Measurements from ENCODE around the gene RAB36.

The RAB36 gene

GRCh38 chr22:23152238-23153114 is 7.2 kb downstream of the RAB36 start:
- H3K4me3 ChIP-seq (ENCODE audit: insufficient read length, low read depth): no peak overlapping the region

GRCh38 chr22:23153994-23154393 is 8.7 kb downstream of the RAB36 start:
- Histone ChIP-seq H3K9ac (ENCODE audit: insufficient read length, low read depth) (no peak overlapping the region), H3K36me3 (ENCODE audit: insufficient read depth, insufficient read length, low read length) (no peaks in the 10 kb centered on the region), H3K9me3 (ENCODE audit: insufficient read depth, low read length) (no peaks in the 10 kb centered on the region), H3K4me3 (ENCODE audit: insufficient read length, low read depth) (no peak overlapping the region), H3K27me3 (ENCODE audit: insufficient read depth, insufficient read length) (no peaks in the 10 kb centered on the region), H3K4me1 (ENCODE audit: insufficient read depth, insufficient read length) (peaks cover 17% of the 10 kb centered on the region)
- TF ChIP-seq YY1 (IDR thresholded peaks at IDR 0.05; ENCODE audit: insufficient read depth, insufficient read length) (no peak), SUZ12 (IDR thresholded peaks at IDR 0.05; ENCODE audit: extremely low read depth, insufficient read depth, insufficient read length) (no peak), ZNF274 (IDR thresholded peaks at IDR 0.05; ENCODE audit: low read depth, low read length) (no peak)
- DNase-seq (ENCODE audit: low read depth, low spot score): no peak

More at GRCh38 chr22:23152238-23153114, 7.2 kb downstream of the RAB36 start:
- Histone ChIP-seq H3K36me3 (ENCODE audit: insufficient read depth, insufficient read length, low read length) (no peaks in the 10 kb centered on the region), H3K9ac (ENCODE audit: insufficient read length, low read depth) (no peak overlapping the region), H3K27me3 (ENCODE audit: insufficient read depth, insufficient read length) (peaks cover 11% of the 10 kb centered on the region), H3K9me3 (ENCODE audit: insufficient read depth, low read length) (no peaks in the 10 kb centered on the region), H3K4me1 (ENCODE audit: insufficient read depth, insufficient read length) (peaks cover 9% of the 10 kb centered on the region)
- no peak for DNase-seq (ENCODE audit: low read depth, low spot score)
- TF ChIP-seq ZNF274 (IDR thresholded peaks at IDR 0.05; ENCODE audit: low read depth, low read length) (no peak), SUZ12 (IDR thresholded peaks at IDR 0.05; ENCODE audit: extremely low read depth, insufficient read depth, insufficient read length) (no peak), YY1 (IDR thresholded peaks at IDR 0.05; ENCODE audit: insufficient read depth, insufficient read length) (no peak)

- Histone ChIP-seq H3K9me3 (ENCODE audit: insufficient read depth, low read length) (no peaks in the 10 kb centered on the region), H3K9ac (ENCODE audit: insufficient read length, low read depth) (no peak overlapping the region), H3K27me3 (ENCODE audit: insufficient read depth, insufficient read length) (no peaks in the 10 kb centered on the region), H3K4me3 (ENCODE audit: insufficient read length, low read depth) (no peak overlapping the region), H3K4me1 (ENCODE audit: insufficient read depth, insufficient read length) (peaks cover 19% of the 10 kb centered on the region), H3K36me3 (ENCODE audit: insufficient read depth, insufficient read length, low read length) (no peaks in the 10 kb centered on the region)
- TF ChIP-seq YY1 (IDR thresholded peaks at IDR 0.05; ENCODE audit: insufficient read depth, insufficient read length): no peak
- TF ChIP-seq ZNF274 (IDR thresholded peaks at IDR 0.05; ENCODE audit: low read depth, low read length): no peak
- no peak for TF ChIP-seq SUZ12 (IDR thresholded peaks at IDR 0.05; ENCODE audit: extremely low read depth, insufficient read depth, insufficient read length)
- DNase-seq (ENCODE audit: low read depth, low spot score): no peak
Measured at GRCh38 chr22:23154461-23154860, 9.2 kb downstream of the RAB36 start.

- Histone ChIP-seq H3K9me3 (ENCODE audit: insufficient read depth, low read length) (no peaks in the 10 kb centered on the region), H3K4me1 (ENCODE audit: insufficient read depth, insufficient read length) (peaks cover 18% of the 10 kb centered on the region)
- DNase-seq (ENCODE audit: low read depth, low spot score): no peak
Measured at GRCh38 chr22:23155143-23155542, 9.9 kb downstream of the RAB36 start.

GRCh38 chr22:23155831-23156230 is 10.6 kb downstream of the RAB36 start:
- DNase-seq (ENCODE audit: low read depth, low spot score): no peak
- Histone ChIP-seq H3K4me3 (ENCODE audit: insufficient read length, low read depth) (no peak overlapping the region), H3K27me3 (ENCODE audit: insufficient read depth, insufficient read length) (no peaks in the 10 kb centered on the region), H3K4me1 (ENCODE audit: insufficient read depth, insufficient read length) (peaks cover 18% of the 10 kb centered on the region), H3K9me3 (ENCODE audit: insufficient read depth, low read length) (no peaks in the 10 kb centered on the region), H3K36me3 (ENCODE audit: insufficient read depth, insufficient read length, low read length) (no peaks in the 10 kb centered on the region), H3K9ac (ENCODE audit: insufficient read length, low read depth) (no peak overlapping the region)
- no peak for TF ChIP-seq SUZ12 (IDR thresholded peaks at IDR 0.05; ENCODE audit: extremely low read depth, insufficient read depth, insufficient read length)
- TF ChIP-seq YY1 (IDR thresholded peaks at IDR 0.05; ENCODE audit: insufficient read depth, insufficient read length): no peak
- no peak for TF ChIP-seq ZNF274 (IDR thresholded peaks at IDR 0.05; ENCODE audit: low read depth, low read length)

More at GRCh38 chr22:23155143-23155542, 9.9 kb downstream of the RAB36 start:
- Histone ChIP-seq H3K4me3 (ENCODE audit: insufficient read length, low read depth) (no peak overlapping the region), H3K27me3 (ENCODE audit: insufficient read depth, insufficient read length) (no peaks in the 10 kb centered on the region), H3K36me3 (ENCODE audit: insufficient read depth, insufficient read length, low read length) (no peaks in the 10 kb centered on the region), H3K9ac (ENCODE audit: insufficient read length, low read depth) (no peak overlapping the region)
- TF ChIP-seq ZNF274 (IDR thresholded peaks at IDR 0.05; ENCODE audit: low read depth, low read length): no peak
- TF ChIP-seq SUZ12 (IDR thresholded peaks at IDR 0.05; ENCODE audit: extremely low read depth, insufficient read depth, insufficient read length): no peak
- no peak for TF ChIP-seq YY1 (IDR thresholded peaks at IDR 0.05; ENCODE audit: insufficient read depth, insufficient read length)

- Histone ChIP-seq H3K9me3 (ENCODE audit: insufficient read depth, low read length) (no peaks in the 10 kb centered on the region), H3K4me1 (ENCODE audit: insufficient read depth, insufficient read length) (peaks cover 18% of the 10 kb centered on the region), H3K9ac (ENCODE audit: insufficient read length, low read depth) (no peak overlapping the region), H3K27me3 (ENCODE audit: insufficient read depth, insufficient read length) (no peaks in the 10 kb centered on the region), H3K36me3 (ENCODE audit: insufficient read depth, insufficient read length, low read length) (no peaks in the 10 kb centered on the region), H3K4me3 (ENCODE audit: insufficient read length, low read depth) (no peak overlapping the region)
- DNase-seq (ENCODE audit: low read depth, low spot score): no peak
- TF ChIP-seq ZNF274 (IDR thresholded peaks at IDR 0.05; ENCODE audit: low read depth, low read length): no peak
- no peak for TF ChIP-seq SUZ12 (IDR thresholded peaks at IDR 0.05; ENCODE audit: extremely low read depth, insufficient read depth, insufficient read length)
- no peak for TF ChIP-seq YY1 (IDR thresholded peaks at IDR 0.05; ENCODE audit: insufficient read depth, insufficient read length)
Measured at GRCh38 chr22:23156286-23156685, 11.0 kb downstream of the RAB36 start.

Data from NT2/D1 (cell line).